GM21528 (cell line): Measurements from ENCODE around the gene NNT.
"Not testable (repeated sequence)": the region's sequence is repeated elsewhere in the genome, so short reads cannot be mapped to it uniquely, and the experiment has no call there.

Source experiments
- ATAC-seq: cut with Tn5 transposase; IDR thresholded peaks from one replicate; pipeline ENCODE4 v1.9.1; 2021; ENCODE audit warnings: mild to moderate bottlenecking, moderate library complexity; ENCODE audit not compliant: unreplicated experiment, low FRiP score

The NNT gene

GRCh38 chr5:43602461-43603343 is at the start of gene NNT:
NNT (plus strand) TSS chr5:43603180; CDS start chr5:43609196, 6,016 bp downstream.
- peak; percentile 79 for ATAC-seq

GRCh38 chr5:43553381-43553780 is 49.6 kb upstream of the NNT start:
- no peak for ATAC-seq

DNA sequence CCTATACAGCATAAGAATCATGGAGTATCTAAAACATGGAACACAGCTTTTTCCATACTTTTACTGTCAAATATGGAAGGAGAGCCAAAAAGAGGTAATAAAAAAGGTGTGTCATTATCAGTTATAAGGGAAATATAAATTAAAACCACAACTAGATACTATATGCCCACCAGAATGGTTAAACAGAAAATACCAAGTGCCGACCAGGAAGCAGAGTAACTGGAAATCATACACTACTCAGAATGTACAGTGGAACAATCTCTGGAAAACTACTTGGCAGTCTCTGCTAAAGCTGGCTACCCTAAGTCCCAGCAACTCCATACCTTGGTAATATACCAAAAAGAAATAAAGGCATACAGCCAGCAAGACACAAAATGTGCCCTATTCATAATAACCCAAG is 48.5 kb upstream of the NNT start:
- no peak for ATAC-seq

DNA sequence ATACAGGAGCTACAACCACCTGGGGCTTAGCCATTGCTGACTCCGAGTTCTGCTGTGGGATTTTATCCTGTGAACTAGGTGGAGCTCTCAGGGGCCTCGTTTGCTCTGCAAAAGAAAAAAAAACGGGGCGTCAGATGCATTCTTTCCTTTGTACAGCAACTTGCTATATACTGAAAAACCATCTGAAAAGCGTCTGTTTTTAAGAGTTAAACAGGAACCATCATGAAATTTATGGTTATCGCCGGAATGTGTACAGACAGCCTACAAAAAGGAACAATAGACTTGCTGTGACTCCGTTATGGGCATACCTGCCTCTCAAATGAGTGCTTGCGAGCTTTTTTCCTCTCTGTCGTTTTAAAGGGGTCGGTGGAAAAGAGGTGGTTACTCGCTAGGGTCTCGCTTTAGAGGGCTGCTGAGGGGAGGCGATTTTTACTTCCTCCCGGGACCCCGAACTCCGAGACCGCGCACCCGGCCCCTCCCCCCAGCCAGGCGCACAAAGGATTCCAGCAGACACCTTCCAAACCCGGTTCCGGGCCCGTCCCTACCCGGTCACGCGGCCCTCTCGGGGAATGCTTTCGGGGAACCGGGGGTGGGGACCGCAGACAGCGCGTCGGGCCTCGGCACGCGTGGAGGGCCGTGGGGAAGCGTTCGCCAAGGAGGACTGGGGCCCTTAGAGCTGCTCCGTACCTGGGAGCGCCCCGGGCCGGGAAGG is 46.9 kb upstream of the NNT start:
- ATAC-seq: peak; percentile 43

DNA sequence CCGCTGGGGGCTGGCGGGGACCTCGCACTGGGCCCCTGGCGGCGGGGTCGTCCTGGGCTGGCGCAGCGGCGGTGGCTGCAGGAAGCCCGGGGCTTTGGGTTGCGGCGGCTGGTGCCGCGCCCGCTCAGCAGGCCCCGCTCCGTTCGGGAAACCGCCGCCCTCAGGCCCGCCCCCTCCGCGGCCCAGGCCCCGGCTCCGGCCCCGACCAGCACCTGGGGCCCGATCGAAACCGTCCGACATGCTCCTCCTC is 46.4 kb upstream of the NNT start:
- peak; percentile 95 for ATAC-seq

- peak; percentile 78 for ATAC-seq
Observed at GRCh38 chr5:43556857-43557542, 46.0 kb upstream of the NNT start, which contains the start of gene PAIP1. PAIP1 (minus strand) TSS chr5:43557077; CDS start chr5:43556846, 231 bp downstream.

GRCh38 chr5:43560128-43560527 is 42.9 kb upstream of the NNT start:
- ATAC-seq: no peak

DNA sequence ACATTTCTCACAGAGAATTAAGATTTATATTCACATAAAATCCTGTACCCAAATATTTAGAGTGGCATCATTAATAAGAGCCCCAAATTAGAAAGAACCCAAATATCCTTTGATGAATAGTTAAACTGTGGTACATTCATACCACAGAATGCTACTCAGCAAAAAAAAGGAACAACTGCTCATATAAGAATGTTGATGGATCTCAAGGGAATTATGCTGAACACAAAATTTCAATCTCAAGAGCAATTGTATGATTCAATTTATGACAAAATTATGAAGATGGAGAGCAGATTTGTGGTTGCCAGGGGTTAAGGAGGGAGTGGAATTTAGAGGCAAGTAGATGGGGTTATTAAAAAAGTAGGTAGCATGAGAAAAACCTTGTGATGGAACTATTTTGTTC is 41.6 kb upstream of the NNT start:
- ATAC-seq: no peak

DNA sequence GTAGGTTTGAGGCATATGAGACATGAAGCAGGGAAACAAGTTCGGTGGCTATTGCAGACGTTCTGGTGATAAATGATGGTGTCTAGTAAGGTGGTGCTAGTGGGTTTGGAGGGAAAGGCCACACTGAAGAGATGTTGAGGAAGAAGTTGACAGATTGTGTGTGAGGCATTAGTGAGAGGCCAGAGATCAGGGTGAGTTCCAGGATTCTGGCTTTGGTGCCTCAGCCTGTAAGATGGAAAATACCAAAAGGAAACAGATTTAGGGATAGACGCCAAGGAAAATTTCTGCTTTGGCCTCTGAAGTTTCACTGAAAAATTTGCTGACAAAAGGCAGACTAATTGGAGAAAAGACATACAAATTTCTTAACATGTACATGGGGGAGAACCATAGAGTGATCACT is 39.7 kb upstream of the NNT start:
- no peak for ATAC-seq

DNA sequence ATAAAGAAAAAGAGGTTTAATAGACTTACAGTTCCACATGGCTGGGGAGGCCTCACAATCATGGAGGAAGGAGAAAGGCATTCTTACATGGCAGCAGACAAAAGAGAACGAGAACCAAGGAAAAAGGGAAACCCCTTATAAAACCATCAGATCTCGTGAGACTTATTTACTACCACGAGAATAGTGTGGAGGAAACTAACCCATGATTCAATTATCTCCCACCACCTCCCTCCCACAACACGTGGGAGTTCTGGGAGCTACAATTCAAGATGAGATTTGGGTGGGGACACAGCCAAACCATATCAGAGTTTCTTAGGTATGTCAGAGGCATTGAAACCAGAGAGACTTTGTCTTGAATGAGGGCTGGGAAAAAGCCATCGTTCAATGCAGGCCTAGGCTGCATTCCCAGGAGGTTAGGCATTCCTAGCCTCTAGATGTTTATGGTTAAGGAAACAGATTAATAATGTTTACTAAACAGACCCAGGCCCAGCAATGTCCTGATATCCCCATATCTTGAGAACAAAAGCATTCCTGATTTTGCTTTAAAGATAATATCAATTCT is 38.6 kb upstream of the NNT start:
- no peak for ATAC-seq

GRCh38 chr5:43565043-43565442 is 37.9 kb upstream of the NNT start:
- ATAC-seq: no peak

- ATAC-seq: no peak
Observed at GRCh38 chr5:43567967-43568366, 35.0 kb upstream of the NNT start.

- ATAC-seq: no peak
Observed at GRCh38 chr5:43569236-43569746, 33.7 kb upstream of the NNT start.

- ATAC-seq: no peak
Observed at GRCh38 chr5:43570450-43571158, 32.4 kb upstream of the NNT start.

DNA sequence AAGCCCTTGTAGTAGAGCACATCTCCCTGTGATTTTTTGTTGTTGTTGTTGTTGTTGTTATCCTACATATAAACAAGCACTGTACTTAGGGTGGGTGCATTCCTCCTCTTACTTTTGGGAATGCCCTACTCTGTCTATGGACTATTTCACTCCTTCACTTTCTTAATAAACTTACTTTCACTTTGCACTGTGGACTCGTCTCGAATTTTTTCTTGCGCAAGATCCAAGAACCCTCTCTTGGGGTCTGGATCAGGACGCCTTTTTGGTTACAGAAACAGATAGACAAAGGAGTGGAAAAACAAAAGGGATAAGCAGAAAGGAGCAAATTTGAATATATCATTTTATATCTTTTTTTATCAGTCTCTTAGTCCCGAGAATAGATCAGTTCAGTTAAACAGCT is 31.7 kb upstream of the NNT start:
- no peak for ATAC-seq

DNA sequence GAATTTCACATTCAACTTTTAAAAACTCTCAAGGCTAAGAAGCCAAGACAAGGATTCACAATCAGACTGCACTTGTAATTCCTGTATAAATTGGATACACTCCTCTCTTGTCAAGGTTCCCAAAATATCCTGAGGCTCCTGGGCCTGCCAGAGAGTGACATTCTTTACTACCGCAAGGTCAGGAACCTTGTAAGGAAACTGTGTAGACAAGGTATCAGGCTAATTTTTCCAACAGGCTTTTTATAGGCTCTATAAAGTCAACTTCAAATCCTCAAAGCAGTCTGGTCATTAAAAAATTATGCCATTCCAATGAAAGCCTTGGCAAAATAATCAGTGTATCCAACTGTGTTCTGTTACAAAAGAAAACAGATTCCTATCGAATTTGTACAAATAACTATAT is 30.6 kb upstream of the NNT start:
- no peak for ATAC-seq

DNA sequence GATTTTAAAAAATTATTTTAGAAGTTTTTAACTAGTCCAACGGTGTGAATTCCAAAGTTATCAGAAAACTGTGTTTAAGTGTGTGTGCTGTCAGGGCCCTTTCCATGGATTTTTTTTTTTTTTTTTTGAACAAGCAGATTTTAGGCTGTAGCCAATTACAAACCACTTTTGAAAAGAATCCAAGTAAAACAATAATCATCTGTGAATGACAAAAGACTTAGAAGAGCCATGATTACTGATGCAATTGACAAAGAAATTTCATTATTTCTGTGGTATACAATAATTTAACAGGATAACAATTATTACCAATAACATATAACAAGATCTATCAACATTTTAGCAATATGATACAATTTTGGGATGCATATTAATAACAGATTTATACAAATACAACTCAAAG is 29.9 kb upstream of the NNT start:
- no peak for ATAC-seq

DNA sequence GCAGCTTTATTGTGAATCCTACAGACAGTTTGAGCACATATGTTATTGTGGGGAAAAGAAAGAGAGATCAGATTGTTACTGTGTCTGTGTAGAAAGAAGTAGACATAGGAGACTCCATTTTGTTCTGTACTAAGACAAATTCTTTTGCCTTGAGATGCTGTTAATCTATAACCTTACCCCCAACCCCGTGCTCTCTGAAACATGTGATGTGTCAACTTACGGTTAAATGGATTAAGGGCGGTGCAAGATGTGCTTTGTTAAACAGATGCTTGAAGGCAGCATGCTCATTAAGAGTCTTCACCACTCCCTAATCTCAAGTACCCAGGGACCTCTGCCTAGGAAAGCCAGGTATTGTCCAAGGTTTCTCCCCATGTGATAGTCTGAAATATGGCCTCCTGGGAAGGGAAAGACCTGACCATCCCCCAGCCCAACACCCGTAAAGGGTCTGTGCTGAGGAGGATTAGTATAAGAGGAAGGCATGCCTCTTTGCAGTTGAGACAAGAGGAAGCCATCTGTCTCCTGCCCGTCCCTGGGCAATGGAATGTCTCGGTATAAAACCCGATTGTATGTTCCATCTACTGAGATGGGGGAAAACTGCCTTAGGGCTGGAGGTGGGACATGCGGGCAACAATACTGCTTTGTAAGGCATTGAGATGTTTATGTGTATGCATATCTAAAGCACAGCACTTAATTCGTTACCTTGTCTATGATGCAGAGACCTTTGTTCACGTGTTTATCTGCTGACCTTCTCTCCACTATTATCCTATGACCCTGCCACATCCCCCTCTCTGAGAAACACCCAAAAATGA is 22.4 kb upstream of the NNT start:
- not testable (repeated sequence) for ATAC-seq

- ATAC-seq: no peak
Observed at GRCh38 chr5:43581398-43581797, 21.6 kb upstream of the NNT start.
